Prostate gland (tissue), 2 donors: ENCODE results near the gene AFAP1L1. TPM values are rescaled to one million over a fixed set of nuclear protein-coding genes. Genes with fewer than 3 reads are reported as not detected.
A peak's percentile ranks its signal among the peaks of the same experiment; 100 is the strongest.

ENCODE experiments used
- DNase-seq: peaks from one replicate; pipeline ENCODE4 v3.0.0-alpha.2; 2019; ENCODE audit warnings: low spot score
- H3K27ac ChIP-seq, 2 donors: fragments of 200-600 bp; sonication (generic); 2 replicates each; pipeline ENCODE4 v1.5.1; 2017 to 2019
- H3K27me3 ChIP-seq: fragments of 200-600 bp; sonication (generic); replicated peaks from 2 replicates; pipeline ENCODE4 v1.5.1; 2019; ENCODE audit not compliant: insufficient read depth
- H3K36me3 ChIP-seq, 2 donors: fragments of 200-600 bp; sonication (generic); 1 replicate in 1 of 2; 2 replicates in 1 of 2; pipeline versions ENCODE4 v1.5.1 to v1.8.1; 2017 to 2019
- H3K4me1 ChIP-seq: fragments of 200-600 bp; sonication (generic); replicated peaks from 2 replicates; pipeline ENCODE4 v1.5.1; 2019
- H3K4me3 ChIP-seq, 2 donors: fragments of 200-600 bp; sonication (generic); 2 replicates each; pipeline ENCODE4 v1.5.1; 2017 to 2019
- H3K9me3 ChIP-seq: fragments of 200-600 bp; sonication (generic); 2 replicates; pipeline ENCODE4 v1.5.1; 2017
- POLR2A ChIP-seq: fragments of 450-650 bp; IDR thresholded peaks from one replicate; pipeline ENCODE4 v1.6.1; 2016; ENCODE audit warnings: antibody characterized with exemption, mild to moderate bottlenecking
- POLR2AphosphoS5 ChIP-seq: sonication (generic); formaldehyde crosslinking; IDR thresholded peaks from one replicate; pipeline ENCODE4 v1.6.1; 2017; ENCODE audit warnings: antibody characterized with exemption
- WGBS: methylation state at CpG from one replicate; pipeline ENCODE4 v1.1.5; 2018; 5-methylcytosine and 5-hydroxymethylcytosine counted together
- intact Hi-C: fragments of 100-400 bp; cut with DNase I; formaldehyde crosslinking; loops from one replicate; pipeline ENCODE4 v1.14.2; 2022
- total RNA-seq, 2 donors: library from RNA; depleted of rRNA; stranded (reverse); fragments of >200 nt; gene quantifications; one replicate each; pipeline ENCODE4 v1.1.0, GENCODE V29; 2016
- TF ChIP-seq, protein P1 (sequence below), 4 experiments: fragments of 200-600 bp in 2 of 4; fragments of 450-650 bp in 2 of 4; sonication (generic) in 2 of 4; IDR thresholded peaks; 1 replicate in 3 of 4; 2 replicates in 1 of 4; pipeline ENCODE4 v1.5.1; 2016 to 2019; ENCODE audit warnings: antibody characterized with exemption in 4 of 4, mild to moderate bottlenecking in 2 of 4, moderate library complexity in 2 of 4

AFAP1L1 gene
- total RNA-seq, 2 donors from 2014 or later = 8.4 to 10.3 TPM

DNA sequence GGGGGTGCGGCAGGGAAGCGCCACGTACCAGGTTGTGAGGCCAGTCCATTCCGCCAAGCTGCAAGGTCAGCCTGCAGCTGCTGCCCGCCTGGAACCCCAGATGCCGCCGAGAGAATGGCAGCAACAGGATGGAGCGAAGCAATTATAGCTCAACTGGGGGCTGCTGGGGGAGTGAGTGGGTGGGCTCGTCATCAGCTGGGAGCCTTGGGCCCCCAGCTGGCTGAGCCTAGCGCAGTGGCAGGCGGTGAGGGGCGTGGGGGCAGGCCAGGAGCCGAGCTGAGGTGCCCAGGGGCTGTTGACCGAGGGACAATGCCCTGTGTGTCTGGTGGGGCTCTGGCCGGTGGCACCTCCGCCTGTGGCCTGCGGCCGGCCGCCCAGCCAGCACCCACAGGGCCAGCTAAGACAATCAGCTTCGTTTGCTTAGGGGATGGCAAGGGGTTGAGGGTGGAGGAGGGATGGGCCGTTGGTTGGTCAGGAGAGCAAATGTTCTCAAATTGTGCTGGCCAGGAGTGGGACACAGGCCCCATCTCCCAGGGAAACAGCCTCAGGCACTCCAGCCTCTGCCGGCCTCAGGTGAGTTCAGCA lies 107.6 kb downstream of the AFAP1L1 start, which contains the start of gene IL17B:
TSS of gene IL17B (minus strand) at position 116 of the 585 bp plus-strand sequence. CDS start at position 49, 67 bp downstream.
- no peak for DNase-seq
- WGBS = 71% methylated on average over 21 of the region's 22 CpGs
- intact Hi-C loops = no loop called here
- Histone ChIP-seq H3K4me1 (no peaks in the 10 kb centered on the region), H3K27me3 (no peaks in the 10 kb centered on the region), H3K27ac (peak within 1 kb of the TSS; percentile 72 to 74), H3K36me3 (no peaks in the 10 kb centered on the region), H3K9me3 (no peaks in the 10 kb centered on the region), H3K4me3 (no peak within 1 kb of the TSS)
- no peak for TF ChIP-seq POLR2AphosphoS5
- TF ChIP-seq, protein P1, sequence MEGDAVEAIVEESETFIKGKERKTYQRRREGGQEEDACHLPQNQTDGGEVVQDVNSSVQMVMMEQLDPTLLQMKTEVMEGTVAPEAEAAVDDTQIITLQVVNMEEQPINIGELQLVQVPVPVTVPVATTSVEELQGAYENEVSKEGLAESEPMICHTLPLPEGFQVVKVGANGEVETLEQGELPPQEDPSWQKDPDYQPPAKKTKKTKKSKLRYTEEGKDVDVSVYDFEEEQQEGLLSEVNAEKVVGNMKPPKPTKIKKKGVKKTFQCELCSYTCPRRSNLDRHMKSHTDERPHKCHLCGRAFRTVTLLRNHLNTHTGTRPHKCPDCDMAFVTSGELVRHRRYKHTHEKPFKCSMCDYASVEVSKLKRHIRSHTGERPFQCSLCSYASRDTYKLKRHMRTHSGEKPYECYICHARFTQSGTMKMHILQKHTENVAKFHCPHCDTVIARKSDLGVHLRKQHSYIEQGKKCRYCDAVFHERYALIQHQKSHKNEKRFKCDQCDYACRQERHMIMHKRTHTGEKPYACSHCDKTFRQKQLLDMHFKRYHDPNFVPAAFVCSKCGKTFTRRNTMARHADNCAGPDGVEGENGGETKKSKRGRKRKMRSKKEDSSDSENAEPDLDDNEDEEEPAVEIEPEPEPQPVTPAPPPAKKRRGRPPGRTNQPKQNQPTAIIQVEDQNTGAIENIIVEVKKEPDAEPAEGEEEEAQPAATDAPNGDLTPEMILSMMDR (IDR thresholded peaks at IDR 0.05) = no peak
- TF ChIP-seq POLR2A = no peak

DNA sequence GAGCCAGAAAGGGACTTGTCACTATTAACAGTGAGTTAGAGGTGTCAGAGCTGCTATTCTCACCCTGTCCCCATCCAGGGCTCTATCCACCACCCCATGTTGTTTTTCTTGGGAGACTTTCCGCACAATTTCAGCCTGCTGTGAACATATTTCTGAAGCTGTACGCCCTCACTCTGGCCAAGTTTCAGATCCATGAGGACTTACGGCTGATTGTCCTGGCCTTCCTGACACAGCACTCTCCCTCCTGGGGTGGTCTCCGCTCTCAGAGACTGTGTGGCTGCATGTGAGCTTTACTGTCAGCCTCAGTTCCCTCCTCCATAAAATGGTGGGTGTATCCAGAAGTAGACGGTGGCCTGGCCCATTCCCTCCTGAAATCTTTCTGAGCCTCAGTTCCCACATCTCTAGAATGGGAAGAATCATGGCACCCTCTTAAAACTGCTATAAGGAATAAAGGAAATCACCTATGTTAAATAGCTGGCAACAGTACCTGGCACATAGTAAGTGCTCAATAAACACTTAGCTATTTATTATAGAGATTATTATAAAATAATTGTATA lies 108.2 kb downstream of the AFAP1L1 start:
- Histone ChIP-seq H3K4me3 (no peak overlapping the region), H3K4me1 (no peaks in the 10 kb centered on the region), H3K36me3 (no peaks in the 10 kb centered on the region), H3K9me3 (no peaks in the 10 kb centered on the region), H3K27me3 (no peaks in the 10 kb centered on the region), H3K27ac (peak overlapping the region; percentile 72 to 74)
- DNase-seq = no peak
- intact Hi-C loops = loop anchor here (2.0 to 5.0 kb wide), 2 partner anchors 55 to 182 kb away; no protein-coding TSS in a partner anchor
- TF ChIP-seq POLR2AphosphoS5 = no peak
- TF ChIP-seq POLR2A = no peak
- TF ChIP-seq, protein P1 (IDR thresholded peaks at IDR 0.05) = no peak
- 61% methylated on average over 5 of the region's 5 CpGs for WGBS

- DNase-seq = no peak
- peak overlapping the region; percentile 72 to 74 for H3K27ac ChIP-seq
- no peaks in the 10 kb centered on the region for H3K4me1 ChIP-seq
Observed at GRCh38 chr5:149380466-149381121, 108.9 kb downstream of the AFAP1L1 start.

DNA sequence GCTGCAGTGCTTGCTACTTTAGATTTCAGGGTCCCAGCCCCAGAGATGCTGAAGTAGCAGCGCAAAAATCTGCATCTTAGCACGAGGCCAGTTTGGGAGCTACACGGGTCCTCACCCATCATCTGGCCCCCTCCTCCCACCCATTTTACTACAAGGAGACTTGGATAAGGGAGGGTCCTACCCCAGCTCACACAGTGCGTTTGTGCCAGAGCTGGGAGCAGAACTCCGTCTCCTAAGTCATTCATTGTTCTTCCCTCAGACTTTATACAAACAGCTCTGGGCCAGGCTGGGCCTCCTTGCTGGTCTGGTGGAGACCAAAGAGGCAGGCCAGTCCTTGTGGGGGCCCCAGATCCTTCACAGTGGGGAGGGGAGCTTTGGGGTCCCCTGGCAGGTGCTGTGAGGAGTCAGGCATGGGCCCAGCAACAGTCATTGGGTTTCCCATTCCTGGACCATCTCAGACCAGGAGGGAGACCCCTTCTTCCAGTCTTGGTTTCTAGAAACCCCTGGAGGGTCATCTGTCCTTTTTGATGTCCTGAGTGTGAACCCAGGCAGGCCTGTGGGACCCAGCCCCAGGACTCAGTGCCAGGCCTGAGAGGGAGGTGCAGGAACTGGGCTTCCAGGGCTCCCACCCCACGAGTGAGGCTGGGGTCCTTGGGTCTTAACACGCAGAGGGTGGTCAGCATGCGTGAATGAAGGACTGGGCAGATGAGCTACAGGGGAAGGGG lies 109.8 kb downstream of the AFAP1L1 start:
- Histone ChIP-seq H3K4me3 (no peak overlapping the region), H3K27ac (peak overlapping the region; percentile 72 to 74), H3K36me3 (no peaks in the 10 kb centered on the region), H3K4me1 (no peaks in the 10 kb centered on the region), H3K9me3 (no peaks in the 10 kb centered on the region), H3K27me3 (no peaks in the 10 kb centered on the region)
- TF ChIP-seq POLR2A (no peak), POLR2AphosphoS5 (no peak)
- TF ChIP-seq, protein P1 (IDR thresholded peaks at IDR 0.05) = no peak
- no peak for DNase-seq
- intact Hi-C loops = loop anchor here (2.0 to 5.0 kb wide), 2 partner anchors 53 to 181 kb away; no protein-coding TSS in a partner anchor
- WGBS = 50% methylated on average over 8 of the region's 8 CpGs

More at GRCh38 chr5:149380466-149381121, 108.9 kb downstream of the AFAP1L1 start:
- Histone ChIP-seq H3K27me3 (no peaks in the 10 kb centered on the region), H3K36me3 (no peaks in the 10 kb centered on the region), H3K9me3 (no peaks in the 10 kb centered on the region), H3K4me3 (no peak overlapping the region)
- intact Hi-C loops = loop anchor here (2.0 to 5.0 kb wide), 2 partner anchors 54 to 182 kb away; no protein-coding TSS in a partner anchor
- WGBS = 52% methylated on average over 16 of the region's 16 CpGs
- TF ChIP-seq, protein P1 (IDR thresholded peaks at IDR 0.05) = no peak
- TF ChIP-seq POLR2AphosphoS5 (peak; percentile 67), POLR2A (no peak)
